ENCODE measurements around the gene PRKD1.

- TF ChIP-seq, protein P1, sequence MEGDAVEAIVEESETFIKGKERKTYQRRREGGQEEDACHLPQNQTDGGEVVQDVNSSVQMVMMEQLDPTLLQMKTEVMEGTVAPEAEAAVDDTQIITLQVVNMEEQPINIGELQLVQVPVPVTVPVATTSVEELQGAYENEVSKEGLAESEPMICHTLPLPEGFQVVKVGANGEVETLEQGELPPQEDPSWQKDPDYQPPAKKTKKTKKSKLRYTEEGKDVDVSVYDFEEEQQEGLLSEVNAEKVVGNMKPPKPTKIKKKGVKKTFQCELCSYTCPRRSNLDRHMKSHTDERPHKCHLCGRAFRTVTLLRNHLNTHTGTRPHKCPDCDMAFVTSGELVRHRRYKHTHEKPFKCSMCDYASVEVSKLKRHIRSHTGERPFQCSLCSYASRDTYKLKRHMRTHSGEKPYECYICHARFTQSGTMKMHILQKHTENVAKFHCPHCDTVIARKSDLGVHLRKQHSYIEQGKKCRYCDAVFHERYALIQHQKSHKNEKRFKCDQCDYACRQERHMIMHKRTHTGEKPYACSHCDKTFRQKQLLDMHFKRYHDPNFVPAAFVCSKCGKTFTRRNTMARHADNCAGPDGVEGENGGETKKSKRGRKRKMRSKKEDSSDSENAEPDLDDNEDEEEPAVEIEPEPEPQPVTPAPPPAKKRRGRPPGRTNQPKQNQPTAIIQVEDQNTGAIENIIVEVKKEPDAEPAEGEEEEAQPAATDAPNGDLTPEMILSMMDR (IDR thresholded peaks at IDR 0.05) = no peak
- TF ChIP-seq EZH2 (IDR thresholded peaks at IDR 0.05; ENCODE audit: borderline replicate concordance, insufficient read depth, low read depth, low read length, poor library complexity, severe bottlenecking) = no peak
Observed at GRCh38 chr14:29554335-29554734, 373.3 kb downstream of the PRKD1 start.
